MM.1S (cell line): ENCODE data around the gene FALEC.
A peak's percentile ranks its signal among the peaks of the same experiment; 100 is the strongest.

Experiments used
- CTCF ChIP-seq: fragments of 300-600 bp; sonication (generic); IDR thresholded peaks from 2 replicates; pipeline ENCODE4 v1.5.1; 2016; ENCODE audit warnings: antibody characterized with exemption, low read length, mixed read lengths
- EZH2 ChIP-seq: fragments of 300-600 bp; sonication (generic); optimal IDR thresholded peaks from 2 replicates; pipeline ENCODE3; 2017; ENCODE audit warnings: low read depth, mild to moderate bottlenecking, antibody characterized with exemption, low read length, mixed read lengths
- EZH2phosphoT487 ChIP-seq: fragments of 300-600 bp; sonication (generic); IDR thresholded peaks from 2 replicates; pipeline ENCODE4 v1.6.1; 2018; ENCODE audit warnings: antibody characterized with exemption, low read length

GRCh38 chr1:150484861-150485260 lies 30.7 kb upstream of the FALEC start:
- TF ChIP-seq CTCF (peak; percentile 32), EZH2 (no peak), EZH2phosphoT487 (no peak)
